ENCODE measurements around the gene ACOT7.

ACOT7 gene

GRCh38 chr1:6287029-6287428 is 106.5 kb downstream of the ACOT7 start:
- H3K4me2 ChIP-seq (ENCODE audit: low read depth, low read length, poor library complexity, severe bottlenecking), result no peak overlapping the region

GRCh38 chr1:6286266-6286665 is 107.3 kb downstream of the ACOT7 start:
- H2AFZ ChIP-seq (ENCODE audit: low read depth, low read length, severe bottlenecking), result no peak overlapping the region
- no peak overlapping the region for H3K27ac ChIP-seq (ENCODE audit: low read depth, low read length)
- no peaks in the 10 kb centered on the region for H3K27me3 ChIP-seq (ENCODE audit: low read length)
- H3F3A ChIP-seq (ENCODE audit: insufficient read depth), result no peaks in the 10 kb centered on the region
- H3K9ac ChIP-seq (ENCODE audit: low read length), result no peak overlapping the region
- TF ChIP-seq CTCF (IDR thresholded peaks at IDR 0.05; ENCODE audit: insufficient read depth, low read length, poor library complexity, severe bottlenecking) (no peak), EZH2phosphoT487 (conservative IDR thresholded peaks at IDR 0.05; ENCODE audit: low read length) (no peak)
- no peak overlapping the region for H3K4me2 ChIP-seq (ENCODE audit: low read depth, low read length, poor library complexity, severe bottlenecking)
- no peaks in the 10 kb centered on the region for H3K9me3 ChIP-seq (ENCODE audit: insufficient read depth, low read length)
- H3K9me2 ChIP-seq (replicated peaks; ENCODE audit: insufficient read depth, low read length), result no peaks in the 10 kb centered on the region
- H3K4me3 ChIP-seq (ENCODE audit: insufficient read depth, low read length, poor library complexity, severe bottlenecking), result no peak overlapping the region
- H3K79me2 ChIP-seq (ENCODE audit: insufficient read depth, low read length), result no peaks in the 10 kb centered on the region
- H4K20me1 ChIP-seq (ENCODE audit: low read depth, low read length), result no peaks in the 10 kb centered on the region
- no peaks in the 10 kb centered on the region for H3K36me3 ChIP-seq (ENCODE audit: low read length)

More at GRCh38 chr1:6287029-6287428, 106.5 kb downstream of the ACOT7 start:
- H3F3A ChIP-seq (ENCODE audit: insufficient read depth), result no peaks in the 10 kb centered on the region
- H3K36me3 ChIP-seq (ENCODE audit: low read length), result no peaks in the 10 kb centered on the region
- H3K9me3 ChIP-seq (ENCODE audit: insufficient read depth, low read length), result no peaks in the 10 kb centered on the region
- no peaks in the 10 kb centered on the region for H4K20me1 ChIP-seq (ENCODE audit: low read depth, low read length)
- no peaks in the 10 kb centered on the region for H3K27me3 ChIP-seq (ENCODE audit: low read length)
- no peak overlapping the region for H3K27ac ChIP-seq (ENCODE audit: low read depth, low read length)
- H3K9ac ChIP-seq (ENCODE audit: low read length), result no peak overlapping the region
- no peak overlapping the region for H2AFZ ChIP-seq (ENCODE audit: low read depth, low read length, severe bottlenecking)
- H3K9me2 ChIP-seq (replicated peaks; ENCODE audit: insufficient read depth, low read length), result no peaks in the 10 kb centered on the region
- TF ChIP-seq EZH2phosphoT487 (conservative IDR thresholded peaks at IDR 0.05; ENCODE audit: low read length) (no peak), CTCF (IDR thresholded peaks at IDR 0.05; ENCODE audit: insufficient read depth, low read length, poor library complexity, severe bottlenecking) (no peak)
- no peaks in the 10 kb centered on the region for H3K79me2 ChIP-seq (ENCODE audit: insufficient read depth, low read length)
- H3K4me3 ChIP-seq (ENCODE audit: insufficient read depth, low read length, poor library complexity, severe bottlenecking), result no peak overlapping the region

- Histone ChIP-seq H3F3A (ENCODE audit: insufficient read depth) (no peaks in the 10 kb centered on the region), H3K9ac (ENCODE audit: low read length) (no peak overlapping the region), H3K9me2 (replicated peaks; ENCODE audit: insufficient read depth, low read length) (no peaks in the 10 kb centered on the region), H3K79me2 (ENCODE audit: insufficient read depth, low read length) (no peaks in the 10 kb centered on the region), H3K27me3 (ENCODE audit: low read length) (no peaks in the 10 kb centered on the region), H3K4me2 (ENCODE audit: low read depth, low read length, poor library complexity, severe bottlenecking) (no peak overlapping the region), H2AFZ (ENCODE audit: low read depth, low read length, severe bottlenecking) (no peak overlapping the region), H3K4me3 (ENCODE audit: insufficient read depth, low read length, poor library complexity, severe bottlenecking) (no peak overlapping the region), H3K36me3 (ENCODE audit: low read length) (no peaks in the 10 kb centered on the region), H3K27ac (ENCODE audit: low read depth, low read length) (no peak overlapping the region), H4K20me1 (ENCODE audit: low read depth, low read length) (no peaks in the 10 kb centered on the region), H3K9me3 (ENCODE audit: insufficient read depth, low read length) (no peaks in the 10 kb centered on the region)
- TF ChIP-seq CTCF (IDR thresholded peaks at IDR 0.05; ENCODE audit: insufficient read depth, low read length, poor library complexity, severe bottlenecking) (no peak), EZH2phosphoT487 (conservative IDR thresholded peaks at IDR 0.05; ENCODE audit: low read length) (no peak)
Measured at GRCh38 chr1:6285336-6285735, 108.2 kb downstream of the ACOT7 start.

All from SU-DHL-6 (cell line).